Measurements from ENCODE around the gene ATM. TPM values are rescaled to one million over a fixed set of nuclear protein-coding genes. Genes with fewer than 3 reads are reported as not detected.

ATM gene
- polyA plus RNA-seq, 1 donor from 2014 or later: 74.6 TPM

GRCh38 chr11:108241330-108242037, 18.6 kb downstream of the ATM start:
- Histone ChIP-seq H3K9me2 (ENCODE audit: insufficient read depth, low read length) (no peaks in the 10 kb centered on the region), H3K36me3 (ENCODE audit: insufficient read depth, low read length) (no peaks in the 10 kb centered on the region), H3K9me3 (ENCODE audit: low read length) (no peaks in the 10 kb centered on the region), H3K4me3 (ENCODE audit: low read length) (no peak overlapping the region), H3F3A (ENCODE audit: insufficient read depth, low read length, poor library complexity, severe bottlenecking) (no peaks in the 10 kb centered on the region), H2AFZ (ENCODE audit: low read depth, low read length) (no peak overlapping the region), H3K79me2 (replicated peaks; ENCODE audit: insufficient read depth, low read length) (no peaks in the 10 kb centered on the region), H4K20me1 (ENCODE audit: insufficient read depth) (no peaks in the 10 kb centered on the region), H3K27me3 (ENCODE audit: insufficient read depth, low read depth, low read length) (no peaks in the 10 kb centered on the region), H3K27ac (ENCODE audit: low read length) (no peak overlapping the region), H3K9ac (ENCODE audit: low read length) (no peak overlapping the region), H3K4me2 (ENCODE audit: low read length) (no peak overlapping the region)
- TF ChIP-seq CTCF (IDR thresholded peaks at IDR 0.05; ENCODE audit: poor library complexity, severe bottlenecking) (no peak), POLR2AphosphoS5 (IDR thresholded peaks at IDR 0.05) (no peak), TAF1 (IDR thresholded peaks at IDR 0.05; ENCODE audit: low read depth) (no peak), EZH2 (IDR thresholded peaks at IDR 0.05; ENCODE audit: borderline replicate concordance, insufficient read depth, low read length, poor library complexity, severe bottlenecking) (no peak), MXI1 (conservative IDR thresholded peaks at IDR 0.05; ENCODE audit: poor library complexity, severe bottlenecking) (no peak), RAD21 (conservative IDR thresholded peaks at IDR 0.05) (no peak), SMC3 (conservative IDR thresholded peaks at IDR 0.05; ENCODE audit: poor library complexity) (no peak), EP300 (conservative IDR thresholded peaks at IDR 0.05; ENCODE audit: poor library complexity, severe bottlenecking) (no peak), REST (IDR thresholded peaks at IDR 0.05; ENCODE audit: borderline replicate concordance) (no peak)

DNA sequence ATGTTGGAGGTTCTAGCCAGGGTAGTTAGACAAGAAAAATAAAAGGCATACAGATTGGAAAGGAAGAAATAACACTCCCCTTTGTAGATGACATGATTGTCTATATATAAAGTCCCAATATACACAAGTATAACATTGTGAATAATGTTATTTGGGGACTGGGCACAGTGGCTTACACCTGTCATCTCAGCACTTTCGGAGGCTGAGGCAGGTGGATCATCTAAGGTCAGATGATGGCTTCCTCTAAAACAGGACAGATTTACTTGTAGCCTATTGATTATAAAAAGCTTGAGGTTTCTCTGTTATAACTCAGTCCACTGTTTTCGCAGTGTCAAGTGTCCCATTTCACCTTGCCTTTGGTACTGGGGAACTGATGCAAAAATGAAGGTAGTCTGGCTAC, 19.6 kb downstream of the ATM start:
- Histone ChIP-seq H2AFZ (ENCODE audit: low read depth, low read length) (no peak overlapping the region), H3K27ac (ENCODE audit: low read length) (no peak overlapping the region), H3K9me3 (ENCODE audit: low read length) (no peaks in the 10 kb centered on the region), H3K9me2 (ENCODE audit: insufficient read depth, low read length) (no peaks in the 10 kb centered on the region), H3K79me2 (replicated peaks; ENCODE audit: insufficient read depth, low read length) (no peaks in the 10 kb centered on the region), H3K9ac (ENCODE audit: low read length) (no peak overlapping the region), H3F3A (ENCODE audit: insufficient read depth, low read length, poor library complexity, severe bottlenecking) (no peaks in the 10 kb centered on the region), H4K20me1 (ENCODE audit: insufficient read depth) (no peaks in the 10 kb centered on the region), H3K4me2 (ENCODE audit: low read length) (no peak overlapping the region), H3K4me3 (ENCODE audit: low read length) (no peak overlapping the region), H3K27me3 (ENCODE audit: insufficient read depth, low read depth, low read length) (no peaks in the 10 kb centered on the region), H3K36me3 (ENCODE audit: insufficient read depth, low read length) (no peaks in the 10 kb centered on the region)
- TF ChIP-seq CTCF (IDR thresholded peaks at IDR 0.05; ENCODE audit: poor library complexity, severe bottlenecking): no peak
- TF ChIP-seq SMC3 (conservative IDR thresholded peaks at IDR 0.05; ENCODE audit: poor library complexity): no peak
- TF ChIP-seq TAF1 (IDR thresholded peaks at IDR 0.05; ENCODE audit: low read depth): no peak
- TF ChIP-seq REST (IDR thresholded peaks at IDR 0.05; ENCODE audit: borderline replicate concordance): no peak
- no peak for TF ChIP-seq EZH2 (IDR thresholded peaks at IDR 0.05; ENCODE audit: borderline replicate concordance, insufficient read depth, low read length, poor library complexity, severe bottlenecking)
- no peak for TF ChIP-seq RAD21 (conservative IDR thresholded peaks at IDR 0.05)
- TF ChIP-seq POLR2AphosphoS5 (IDR thresholded peaks at IDR 0.05): no peak
- no peak for TF ChIP-seq MXI1 (conservative IDR thresholded peaks at IDR 0.05; ENCODE audit: poor library complexity, severe bottlenecking)
- no peak for TF ChIP-seq EP300 (conservative IDR thresholded peaks at IDR 0.05; ENCODE audit: poor library complexity, severe bottlenecking)

Data from neural cell (in vitro differentiated cells).